Measurements from ENCODE around the gene LMO4.

GRCh38 chr1:87393445-87394085 lies 64.9 kb downstream of the LMO4 start:
- no peak for TF ChIP-seq REST (IDR thresholded peaks at IDR 0.05; ENCODE audit: low read depth, low read length)
- no peak for TF ChIP-seq RAD21 (IDR thresholded peaks at IDR 0.05; ENCODE audit: insufficient read depth, low read depth, low read length)
- TF ChIP-seq CTCF (IDR thresholded peaks at IDR 0.05 in 2 of 3, conservative IDR thresholded peaks at IDR 0.05 in 1 of 3; ENCODE audit: control insufficient read depth in 2 of 3, extremely low read depth in 1 of 3, insufficient read depth in 1 of 3, low read depth in 3 of 3, low read length in 3 of 3): no peak
- TF ChIP-seq KDM1A (IDR thresholded peaks at IDR 0.05; ENCODE audit: borderline replicate concordance): no peak
- TF ChIP-seq POLR2A (IDR thresholded peaks at IDR 0.05; ENCODE audit: low read depth, low read length): no peak
- no peak for TF ChIP-seq BHLHE40 (IDR thresholded peaks at IDR 0.05; ENCODE audit: borderline replicate concordance in 1 of 2, low read depth in 2 of 2, low read length in 1 of 2)
- TF ChIP-seq ETV6 (conservative IDR thresholded peaks at IDR 0.05 in 1 of 2, IDR thresholded peaks at IDR 0.05 in 1 of 2; ENCODE audit: borderline replicate concordance in 1 of 2, low read depth in 1 of 2): no peak
- no peak for TF ChIP-seq ZNF274 (IDR thresholded peaks at IDR 0.05; ENCODE audit: insufficient read depth, insufficient read length)
- TF ChIP-seq FOXK2 (IDR thresholded peaks at IDR 0.05): no peak
- no peak for TF ChIP-seq USF2 (IDR thresholded peaks at IDR 0.05; ENCODE audit: borderline replicate concordance, low read depth, low read length)
- no peak for TF ChIP-seq NFYB (IDR thresholded peaks at IDR 0.05; ENCODE audit: insufficient read depth, low read depth, low read length)
- TF ChIP-seq SUZ12 (IDR thresholded peaks at IDR 0.05; ENCODE audit: unreplicated experiment): no peak
